ENCODE measurements around the gene ISG20L2. TPM values are rescaled to one million over a fixed set of nuclear protein-coding genes. Genes with fewer than 3 reads are reported as not detected.

Gene ISG20L2
- total RNA-seq, 1 experiment from 2014 or later: 41.7 TPM

DNA sequence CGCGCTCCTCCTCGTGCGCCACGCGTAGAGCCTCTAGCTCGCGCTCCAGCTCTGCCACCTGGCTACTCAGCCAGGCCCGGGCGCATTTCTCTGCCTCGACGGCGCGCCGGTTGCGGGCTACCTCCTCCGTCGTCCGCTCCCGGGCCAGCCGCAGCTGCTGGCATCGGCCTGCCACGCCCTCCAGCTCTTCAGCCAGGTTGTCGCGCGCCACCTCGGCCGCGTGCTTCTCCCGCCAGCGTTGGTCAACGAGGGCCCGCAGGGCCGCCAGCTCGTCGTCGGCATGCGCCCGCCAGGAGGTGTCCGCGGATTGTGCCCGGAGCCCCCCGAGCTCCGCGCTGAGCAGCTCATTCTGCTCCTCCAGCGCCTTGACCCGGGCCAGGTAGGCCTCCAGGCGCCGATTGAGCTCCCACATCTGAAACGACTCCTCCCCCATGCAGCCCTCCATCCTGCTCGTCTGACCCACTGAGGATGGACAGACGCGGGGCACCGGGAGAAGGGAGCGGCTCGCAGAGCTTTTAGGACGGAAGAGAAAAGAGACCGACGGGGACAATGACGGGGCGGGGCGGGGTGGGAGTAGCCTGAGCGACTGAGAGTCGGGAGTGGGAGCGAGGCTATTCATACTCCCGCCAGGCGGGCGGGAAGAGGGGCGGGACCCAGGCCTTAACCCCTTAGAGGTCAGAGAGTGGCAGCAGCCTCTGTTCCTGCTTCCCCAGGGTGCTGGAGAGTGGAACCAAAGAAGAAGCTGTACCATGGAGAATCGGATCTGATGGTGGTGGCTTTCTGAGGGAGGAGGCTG is 51.5 kb downstream of the ISG20L2 start, which contains the start of gene NES:
Gene NES (minus strand): TSS at position 588 of the 796 bp plus-strand sequence. CDS start 143 bp downstream, at position 445.
- intact Hi-C loops (cut with micrococcal nuclease): no loop called here
- POLR2A ChIA-PET: interaction anchor here (0.6 to 2.8 kb wide), 7 partner anchors 10 to 254 kb away, joined by 3 to 33 read pairs (median 3); no protein-coding TSS in a partner anchor
- ATAC-seq: peak; percentile 86
- RAD21 ChIA-PET (ENCODE audit: low non-redundant PET in 1 of 2, low total read pairs in 2 of 2, uncharacterized antibody in 2 of 2, unreplicated experiment in 2 of 2): interaction anchor here in 1 of 2 experiments (0.6 to 1.5 kb wide), 4 partner anchors 16 to 183 kb away, joined by 3 to 4 read pairs (median 3); no protein-coding TSS in a partner anchor
- Histone ChIP-seq H3K4me3 (replicated peaks in 1 of 2; ENCODE audit: low read depth in 1 of 2, low read length in 2 of 2) (peak within 1 kb of the TSS; percentile 39 to 53), H3K9me3 (ENCODE audit: control insufficient read depth in 1 of 2, insufficient read depth in 1 of 2, low read depth in 1 of 2, low read length in 2 of 2) (no peaks in the 10 kb centered on the region), H3K36me3 (ENCODE audit: control insufficient read depth in 1 of 2, insufficient read depth in 2 of 2, low read length in 2 of 2) (no peaks in the 10 kb centered on the region), H3K27ac (ENCODE audit: low read depth, low read length) (peak within 1 kb of the TSS; percentile 38; the same call in 1 of the 2 replicates), H3K9ac (ENCODE audit: low read length) (peak within 1 kb of the TSS; percentile 56), H4K20me1 (ENCODE audit: insufficient read depth) (no peaks in the 10 kb centered on the region), H2AFZ (ENCODE audit: low read depth, low read length, poor library complexity, severe bottlenecking) (peak within 1 kb of the TSS; percentile 65), H3K9me2 (ENCODE audit: insufficient read depth) (no peaks in the 10 kb centered on the region), H3K4me2 (ENCODE audit: low read length) (peak within 1 kb of the TSS; percentile 89), H3K4me1 (ENCODE audit: control insufficient read depth in 1 of 2, insufficient read depth in 2 of 2, low read length in 2 of 2) (peaks cover 14 to 28% of the 10 kb centered on the region in 2 experiments), H3K79me2 (ENCODE audit: insufficient read depth, low read length) (no peaks in the 10 kb centered on the region), H3K27me3 (ENCODE audit: insufficient read depth, low read length) (no peaks in the 10 kb centered on the region)
- TF ChIP-seq EZH2 (IDR thresholded peaks at IDR 0.05) (no peak), ZNF274 (IDR thresholded peaks at IDR 0.05; ENCODE audit: low read depth, low read length) (no peak), POLR2A (IDR thresholded peaks at IDR 0.05; ENCODE audit: borderline replicate concordance, extremely low read depth, insufficient read depth, insufficient read length) (peak; percentile 34), REST (IDR thresholded peaks at IDR 0.05; ENCODE audit: low read depth) (no peak), POLR2AphosphoS5 (IDR thresholded peaks at IDR 0.05; ENCODE audit: low read depth, low read length) (no peak), RAD21 (IDR thresholded peaks at IDR 0.05; ENCODE audit: low read depth) (no peak), ZFX (IDR thresholded peaks at IDR 0.05) (peak; percentile 1; the same call in 1 of the 2 replicates), YY1 (IDR thresholded peaks at IDR 0.05; ENCODE audit: extremely low read depth, insufficient replicate concordance, low read depth, low read length) (no peak)
- TF ChIP-seq, protein P1, sequence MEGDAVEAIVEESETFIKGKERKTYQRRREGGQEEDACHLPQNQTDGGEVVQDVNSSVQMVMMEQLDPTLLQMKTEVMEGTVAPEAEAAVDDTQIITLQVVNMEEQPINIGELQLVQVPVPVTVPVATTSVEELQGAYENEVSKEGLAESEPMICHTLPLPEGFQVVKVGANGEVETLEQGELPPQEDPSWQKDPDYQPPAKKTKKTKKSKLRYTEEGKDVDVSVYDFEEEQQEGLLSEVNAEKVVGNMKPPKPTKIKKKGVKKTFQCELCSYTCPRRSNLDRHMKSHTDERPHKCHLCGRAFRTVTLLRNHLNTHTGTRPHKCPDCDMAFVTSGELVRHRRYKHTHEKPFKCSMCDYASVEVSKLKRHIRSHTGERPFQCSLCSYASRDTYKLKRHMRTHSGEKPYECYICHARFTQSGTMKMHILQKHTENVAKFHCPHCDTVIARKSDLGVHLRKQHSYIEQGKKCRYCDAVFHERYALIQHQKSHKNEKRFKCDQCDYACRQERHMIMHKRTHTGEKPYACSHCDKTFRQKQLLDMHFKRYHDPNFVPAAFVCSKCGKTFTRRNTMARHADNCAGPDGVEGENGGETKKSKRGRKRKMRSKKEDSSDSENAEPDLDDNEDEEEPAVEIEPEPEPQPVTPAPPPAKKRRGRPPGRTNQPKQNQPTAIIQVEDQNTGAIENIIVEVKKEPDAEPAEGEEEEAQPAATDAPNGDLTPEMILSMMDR (IDR thresholded peaks at IDR 0.05 in 2 of 3, conservative IDR thresholded peaks at IDR 0.05 in 1 of 3; ENCODE audit: borderline replicate concordance in 1 of 3, insufficient read depth in 1 of 3, low read depth in 2 of 3, low read length in 2 of 3): no peak
- DNase-seq (ENCODE audit: low read depth, low spot score): no peak
- CTCF ChIA-PET: interaction anchor here (0.6 to 3.8 kb wide), 13 partner anchors 9 to 183 kb away, joined by 3 to 27 read pairs (median 4); partner anchors contain the start of genes CRABP2, HAPLN2 and NTRK1
- no TSS peak for BruUV-seq (replicated peaks)

All from HCT116 (cell line).